ENCODE data around the gene SLC2A14. TPM values are rescaled to one million over a fixed set of nuclear protein-coding genes. Genes with fewer than 3 reads are reported as not detected.
"Not testable (repeated sequence)": the region's sequence is repeated elsewhere in the genome, so short reads cannot be mapped to it uniquely, and the experiment has no call there.

The SLC2A14 gene
- total and polyA plus RNA-seq, 5 experiments from 2014 or later = 0.67 TPM; not detected in 4

DNA sequence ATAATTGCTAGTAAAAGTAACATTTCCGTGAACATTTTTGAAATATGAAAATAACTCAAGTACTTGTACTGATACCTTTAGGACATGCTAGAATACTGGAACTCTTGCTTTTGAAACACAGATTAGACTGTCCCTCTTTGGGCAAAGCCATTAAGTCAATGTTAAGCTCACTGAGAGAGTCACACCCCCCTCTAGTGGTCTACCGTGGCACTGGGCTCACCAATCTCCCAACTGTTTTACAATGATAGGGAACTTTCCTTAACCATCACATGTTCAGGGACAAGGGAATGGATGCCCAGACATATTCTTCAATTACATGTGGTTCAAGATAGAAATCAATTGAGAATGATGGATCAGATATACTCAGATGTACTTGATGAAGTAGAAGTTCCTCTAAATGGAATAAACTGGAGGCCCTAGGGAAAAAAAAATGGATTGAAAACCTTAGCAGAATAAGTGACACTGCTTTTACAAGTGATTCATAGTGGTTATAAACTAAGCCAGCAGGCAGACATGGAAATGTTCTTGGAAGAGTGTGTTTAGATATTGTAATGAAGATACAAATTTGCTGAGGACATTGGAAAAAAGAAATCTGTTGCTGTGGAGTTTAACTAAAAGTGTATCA lies 65.7 kb downstream of the SLC2A14 start:
- peaks cover 0 to 4% (median 2%) of the 10 kb centered on the region in 5 donors for H3K27me3 Mint-ChIP-seq
- H3K36me3 Mint-ChIP-seq = no peaks in the 10 kb centered on the region
- H3K4me1 Mint-ChIP-seq = peaks cover 0 to 1% (median 0%) of the 10 kb centered on the region in 4 donors
- ATAC-seq (peak; percentile 64 to 72), DNase-seq (peak; percentile 29 to 66 (median 46))
- no peak overlapping the region for H3K27ac Mint-ChIP-seq
- no peaks in the 10 kb centered on the region for H3K9me3 Mint-ChIP-seq
- POLR2A ChIA-PET = no interaction called here
- H3K4me3 Mint-ChIP-seq = no peak overlapping the region

DNA sequence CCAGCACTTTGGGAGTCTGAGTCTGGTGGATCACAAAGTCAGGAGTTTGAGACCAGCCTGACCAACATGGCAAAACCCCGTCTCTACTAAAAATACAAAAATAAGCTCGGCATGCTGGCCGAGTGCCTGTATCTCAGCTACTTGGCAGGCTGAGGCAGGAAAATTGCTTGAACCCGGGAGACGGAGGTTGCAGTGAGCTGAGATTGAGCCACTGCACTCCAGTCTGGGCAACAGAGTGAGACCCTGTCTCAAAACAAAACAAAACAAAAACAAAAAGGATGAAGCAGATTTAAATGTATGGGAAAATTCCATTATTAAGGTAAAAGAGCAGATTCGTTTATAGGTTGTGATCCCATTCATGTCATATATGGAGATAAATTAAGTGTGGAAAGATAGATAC lies 66.4 kb downstream of the SLC2A14 start:
- H3K36me3 Mint-ChIP-seq, H3K27me3 Mint-ChIP-seq, H3K9me3 Mint-ChIP-seq, ATAC-seq, H3K4me3 Mint-ChIP-seq, H3K27ac Mint-ChIP-seq, POLR2A ChIA-PET, H3K4me1 Mint-ChIP-seq, DNase-seq: not testable (repeated sequence)

DNA sequence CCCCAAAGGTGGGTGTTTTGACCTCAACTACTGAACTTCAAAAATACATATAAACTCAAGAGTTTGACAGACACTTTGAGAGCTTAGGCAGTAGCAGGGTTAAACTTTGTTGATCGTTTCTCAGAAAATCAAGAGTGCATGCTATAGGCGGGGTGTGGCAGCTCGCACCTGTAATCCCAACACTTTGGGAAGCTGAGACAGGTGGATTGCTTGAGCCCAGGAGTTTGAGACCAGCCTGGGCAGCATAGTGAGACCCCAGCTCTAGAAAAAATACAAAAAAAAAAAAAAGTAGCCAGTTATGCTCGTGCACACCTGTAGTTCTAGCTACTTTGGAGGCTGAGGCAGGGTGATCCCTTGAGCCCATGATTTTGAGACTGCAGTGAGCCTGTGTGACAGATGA lies 71.3 kb downstream of the SLC2A14 start:
- POLR2A ChIA-PET = interaction anchor here (0.6 kb wide), 2 partner anchors 868 to 1029 kb away, joined by 3 to 9 read pairs; no protein-coding TSS in a partner anchor
- ATAC-seq (no peak), DNase-seq (no peak)
- H3K27ac Mint-ChIP-seq = no peak overlapping the region
- no peaks in the 10 kb centered on the region for H3K4me1 Mint-ChIP-seq
- H3K4me3 Mint-ChIP-seq = no peak overlapping the region
- H3K9me3 Mint-ChIP-seq = no peaks in the 10 kb centered on the region
- H3K36me3 Mint-ChIP-seq = no peaks in the 10 kb centered on the region
- no peaks in the 10 kb centered on the region for H3K27me3 Mint-ChIP-seq

DNA sequence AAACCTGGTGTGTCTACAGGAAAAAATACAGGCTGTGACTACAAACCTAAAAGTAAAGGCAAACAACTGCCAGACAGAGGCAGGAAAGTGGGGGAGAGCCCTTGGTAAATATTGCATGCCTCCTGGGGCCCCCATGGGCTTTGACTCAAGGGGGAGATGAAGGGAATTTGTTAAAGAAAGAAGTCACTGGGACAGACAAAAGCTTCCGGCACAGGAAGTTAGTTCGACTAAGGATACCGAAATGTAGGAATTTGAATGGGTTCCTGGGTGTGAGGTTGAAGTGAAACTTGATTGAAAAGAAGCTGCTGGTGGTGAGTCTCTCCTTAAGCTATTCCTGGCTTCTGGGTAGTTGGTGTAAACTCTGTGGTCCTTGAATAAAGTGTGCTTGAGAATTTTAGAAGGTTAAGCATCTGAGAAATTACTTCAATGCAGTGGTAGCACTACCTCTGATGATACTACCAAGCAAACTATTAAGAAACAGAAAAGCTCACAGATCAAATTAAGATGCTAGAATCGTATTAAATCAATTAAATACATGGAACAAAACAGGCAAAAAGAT lies 73.9 kb downstream of the SLC2A14 start:
- H3K27me3 Mint-ChIP-seq, DNase-seq, ATAC-seq, H3K4me1 Mint-ChIP-seq, POLR2A ChIA-PET, H3K36me3 Mint-ChIP-seq, H3K4me3 Mint-ChIP-seq, H3K9me3 Mint-ChIP-seq, H3K27ac Mint-ChIP-seq: not testable (repeated sequence)

DNA sequence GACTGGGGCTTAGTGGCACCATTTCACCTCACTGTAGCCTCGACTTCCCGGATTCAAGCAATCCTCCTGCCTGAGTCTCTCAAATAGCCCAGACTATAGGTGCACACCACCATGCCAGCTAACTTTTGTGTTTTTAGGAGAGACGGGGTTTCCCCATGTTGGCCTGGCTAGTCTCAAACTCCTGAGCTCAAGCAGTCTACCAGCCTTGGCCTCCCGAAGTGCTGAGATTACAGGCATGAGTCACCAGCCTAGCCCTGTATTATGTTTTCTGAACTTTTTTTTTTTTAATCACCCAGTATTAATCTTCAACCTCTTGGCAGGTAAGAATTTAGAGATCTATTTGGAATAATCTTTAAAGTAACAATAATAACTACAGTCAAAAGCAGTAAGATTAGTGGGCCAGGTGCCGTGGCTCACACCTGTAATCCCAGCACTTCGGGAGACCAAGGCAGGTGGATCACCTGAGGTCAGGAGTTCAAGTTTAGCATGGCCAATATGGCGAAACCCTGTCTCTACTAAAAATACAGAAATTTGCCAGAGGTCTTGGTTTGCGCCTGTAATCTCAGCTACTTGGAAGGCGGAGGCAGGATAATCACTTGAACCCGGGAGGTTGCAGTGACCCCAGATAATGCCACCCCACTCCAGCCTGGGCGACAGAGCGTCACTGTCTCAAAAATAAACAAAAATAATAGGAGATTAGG lies 74.9 kb downstream of the SLC2A14 start:
- Mint-ChIP-seq H3K4me1 (no peaks in the 10 kb centered on the region), H3K36me3 (no peaks in the 10 kb centered on the region), H3K9me3 (no peaks in the 10 kb centered on the region), H3K27ac (no peak overlapping the region), H3K4me3 (no peak overlapping the region), H3K27me3 (peaks cover 0 to 1% (median 0%) of the 10 kb centered on the region in 5 donors)
- ATAC-seq (no peak), DNase-seq (no peak)
- POLR2A ChIA-PET = no interaction called here

DNA sequence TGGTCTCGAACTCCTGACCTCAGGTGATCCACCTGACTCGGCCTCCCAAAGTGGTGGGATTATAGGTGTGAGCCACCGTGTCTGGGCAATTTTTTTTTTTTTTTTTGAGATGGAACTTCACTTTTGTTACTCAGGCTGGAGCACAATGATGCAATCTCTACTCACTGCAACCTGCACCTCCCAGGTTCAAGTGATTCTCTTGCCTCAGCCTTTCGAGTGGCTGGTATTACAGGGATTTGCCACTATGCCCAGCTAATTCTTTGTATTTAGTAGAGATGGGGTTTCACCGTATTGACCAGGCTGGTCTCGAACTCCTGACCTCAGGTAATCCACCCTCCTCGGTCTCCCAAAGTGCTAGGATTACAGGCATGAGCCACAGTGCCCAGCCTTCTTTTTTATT lies 75.4 kb downstream of the SLC2A14 start:
- DNase-seq, H3K27me3 Mint-ChIP-seq, POLR2A ChIA-PET, H3K4me3 Mint-ChIP-seq, H3K9me3 Mint-ChIP-seq, H3K4me1 Mint-ChIP-seq, ATAC-seq, H3K36me3 Mint-ChIP-seq, H3K27ac Mint-ChIP-seq: not testable (repeated sequence)

DNA sequence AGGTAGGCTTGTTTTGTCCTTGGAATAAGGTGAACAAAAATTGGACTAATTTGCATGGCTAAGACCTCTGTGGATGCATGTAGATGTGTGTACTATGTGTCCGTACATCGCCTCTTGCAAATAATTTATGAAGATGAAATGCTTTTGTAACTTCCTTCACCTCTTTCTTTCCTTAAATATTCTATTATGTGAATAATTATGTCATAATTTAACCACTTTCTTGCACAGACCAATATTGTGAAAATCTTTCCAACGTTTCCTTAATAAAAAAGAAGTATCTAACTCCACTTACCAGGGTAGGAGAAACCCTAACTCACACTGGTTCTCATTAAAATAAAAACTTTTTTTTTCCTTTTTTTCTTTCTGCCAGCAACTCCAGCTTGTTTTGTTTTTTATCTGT lies 79.5 kb downstream of the SLC2A14 start:
- Mint-ChIP-seq H3K27ac (no peak overlapping the region), H3K4me3 (no peak overlapping the region), H3K4me1 (peaks cover 0 to 1% (median 0%) of the 10 kb centered on the region in 4 donors), H3K9me3 (no peaks in the 10 kb centered on the region), H3K27me3 (peaks cover 0 to 9% (median 2%) of the 10 kb centered on the region in 5 donors), H3K36me3 (no peaks in the 10 kb centered on the region)
- DNase-seq = no peak
- no peak for ATAC-seq
- POLR2A ChIA-PET = no interaction called here

DNA sequence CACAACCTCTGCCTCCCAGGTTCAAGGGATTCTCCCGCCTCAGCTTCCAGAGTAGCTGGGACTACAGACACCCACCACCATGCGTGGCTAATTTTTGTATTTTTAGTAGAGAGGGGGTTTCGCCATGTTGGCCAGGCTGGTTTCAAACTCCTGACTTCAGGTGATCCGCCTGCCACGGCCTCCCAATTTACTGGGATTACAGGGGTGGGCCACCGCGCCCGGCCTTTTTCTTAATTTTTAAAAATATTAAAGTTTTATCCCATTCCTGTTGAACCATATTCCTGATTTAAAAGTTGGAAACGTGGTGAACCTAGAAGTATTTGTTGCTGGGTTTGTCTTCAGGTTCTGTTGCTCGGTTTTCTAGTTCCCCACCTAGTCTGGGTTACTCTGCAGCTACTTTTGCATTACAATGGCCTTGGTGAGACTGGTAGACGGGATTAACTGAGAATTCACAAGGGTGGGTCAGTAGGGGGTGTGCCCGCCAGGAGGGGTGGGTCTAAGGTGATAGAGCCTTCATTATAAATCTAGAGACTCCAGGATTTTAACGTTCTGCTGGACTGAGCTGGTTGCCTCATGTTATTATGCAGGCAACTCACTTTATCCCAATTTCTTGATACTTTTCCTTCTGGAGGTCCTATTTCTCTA lies 83.7 kb downstream of the SLC2A14 start, which contains the start of gene NANOG:
Gene NANOG (plus strand): TSS at position 519 of the 645 bp plus-strand sequence. CDS start 213 bp downstream, outside the sequence.
- POLR2A ChIA-PET, H3K27ac Mint-ChIP-seq, ATAC-seq: not testable (repeated sequence)

DNA sequence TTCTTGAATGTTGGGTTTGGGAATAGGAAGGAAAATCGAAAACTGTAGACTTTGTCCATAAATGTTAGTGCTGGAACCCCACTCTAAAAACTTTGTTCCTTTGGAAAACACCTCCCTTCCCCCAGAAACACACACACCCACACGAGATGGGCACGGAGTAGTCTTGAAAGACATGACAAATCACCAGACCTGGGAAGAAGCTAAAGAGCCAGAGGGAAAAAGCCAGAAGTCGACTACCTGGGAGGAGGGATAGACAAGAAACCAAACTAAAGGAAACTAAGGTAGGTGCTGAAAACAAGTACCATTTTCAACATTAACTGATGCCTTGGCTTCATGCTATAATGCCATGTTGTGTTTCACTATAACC lies 84.4 kb downstream of the SLC2A14 start:
- ATAC-seq (no peak), DNase-seq (no peak)
- no peak overlapping the region for H3K27ac Mint-ChIP-seq
- POLR2A ChIA-PET = no interaction called here
- H3K27me3 Mint-ChIP-seq = peaks cover 0 to 18% (median 8%) of the 10 kb centered on the region in 5 donors
- peaks cover 0 to 6% (median 0%) of the 10 kb centered on the region in 4 donors for H3K4me1 Mint-ChIP-seq
- no peaks in the 10 kb centered on the region for H3K36me3 Mint-ChIP-seq
- H3K4me3 Mint-ChIP-seq = no peak overlapping the region
- no peaks in the 10 kb centered on the region for H3K9me3 Mint-ChIP-seq

More for the DNA sequence above, 83.7 kb downstream of the SLC2A14 start, which contains the start of gene NANOG:
- H3K4me1 Mint-ChIP-seq, H3K36me3 Mint-ChIP-seq, H3K4me3 Mint-ChIP-seq, DNase-seq, H3K9me3 Mint-ChIP-seq: not testable (repeated sequence)
- H3K27me3 Mint-ChIP-seq = peaks cover 0 to 18% (median 9%) of the 10 kb centered on the region in 5 donors

DNA sequence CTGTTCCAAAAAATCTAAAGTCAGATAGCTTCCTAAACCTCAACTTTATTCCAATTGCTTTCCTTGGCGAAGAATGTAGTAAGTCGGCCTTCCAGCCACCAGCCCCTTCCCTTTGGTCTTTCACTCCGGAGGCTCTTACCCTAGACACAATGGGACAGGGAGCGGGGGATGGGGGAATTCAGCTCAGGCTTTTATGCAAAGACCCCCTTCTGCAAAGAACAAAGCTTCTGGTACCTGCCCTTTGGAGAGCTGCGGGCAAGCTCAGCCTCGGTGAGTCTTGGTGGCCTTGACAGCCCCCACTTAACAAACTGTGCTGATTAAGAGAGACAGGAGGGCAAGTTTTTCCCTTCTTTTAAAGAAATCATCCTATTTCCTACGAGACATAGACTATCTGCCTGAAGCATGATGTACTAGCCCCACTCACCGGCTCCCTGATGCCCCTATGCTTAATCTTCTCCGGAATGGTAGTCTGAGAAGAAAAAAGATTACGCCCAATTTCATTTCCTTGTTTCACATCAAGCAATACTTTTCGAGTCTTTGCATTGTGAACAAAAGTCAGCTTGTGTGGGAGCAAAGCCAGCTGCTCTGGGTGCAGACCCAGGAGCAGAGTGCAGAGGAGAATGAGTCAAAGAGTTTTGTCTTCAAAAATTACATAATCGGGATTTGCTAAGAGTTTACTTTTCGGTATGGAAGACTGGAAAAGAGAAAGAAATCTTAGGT lies 85.0 kb downstream of the SLC2A14 start:
- POLR2A ChIA-PET = no interaction called here
- H3K9me3 Mint-ChIP-seq = no peaks in the 10 kb centered on the region
- peaks cover 0 to 18% (median 8%) of the 10 kb centered on the region in 5 donors for H3K27me3 Mint-ChIP-seq
- H3K4me3 Mint-ChIP-seq = no peak overlapping the region
- H3K4me1 Mint-ChIP-seq = peaks cover 0 to 6% (median 0%) of the 10 kb centered on the region in 4 donors
- no peak overlapping the region for H3K27ac Mint-ChIP-seq
- no peaks in the 10 kb centered on the region for H3K36me3 Mint-ChIP-seq
- ATAC-seq (no peak), DNase-seq (no peak)

DNA sequence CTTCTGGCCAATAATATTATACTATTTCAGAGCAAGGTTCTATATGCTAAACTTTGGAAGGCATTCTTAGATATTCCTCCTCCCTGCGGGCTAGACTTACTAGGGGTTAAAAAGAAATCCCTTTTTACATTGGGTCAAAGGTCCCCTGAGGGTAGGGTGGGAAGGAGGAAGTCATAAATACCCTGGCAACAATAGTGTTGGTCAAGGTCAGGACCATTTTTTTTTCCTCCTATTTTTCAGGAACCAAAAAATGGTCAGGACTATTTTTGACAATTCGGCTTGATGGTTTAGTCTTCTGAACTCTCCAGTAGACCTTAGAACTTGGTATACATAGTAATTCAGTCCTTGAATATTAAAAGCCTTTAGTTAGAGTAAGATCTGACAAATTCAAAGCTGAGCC lies 88.0 kb downstream of the SLC2A14 start:
- H3K4me1 Mint-ChIP-seq = peaks cover 0 to 6% (median 0%) of the 10 kb centered on the region in 4 donors
- DNase-seq (no peak), ATAC-seq (no peak)
- no peaks in the 10 kb centered on the region for H3K36me3 Mint-ChIP-seq
- peaks cover 0 to 17% (median 5%) of the 10 kb centered on the region in 5 donors for H3K27me3 Mint-ChIP-seq
- no peaks in the 10 kb centered on the region for H3K9me3 Mint-ChIP-seq
- H3K27ac Mint-ChIP-seq = no peak overlapping the region
- no peak overlapping the region for H3K4me3 Mint-ChIP-seq
- POLR2A ChIA-PET = no interaction called here

DNA sequence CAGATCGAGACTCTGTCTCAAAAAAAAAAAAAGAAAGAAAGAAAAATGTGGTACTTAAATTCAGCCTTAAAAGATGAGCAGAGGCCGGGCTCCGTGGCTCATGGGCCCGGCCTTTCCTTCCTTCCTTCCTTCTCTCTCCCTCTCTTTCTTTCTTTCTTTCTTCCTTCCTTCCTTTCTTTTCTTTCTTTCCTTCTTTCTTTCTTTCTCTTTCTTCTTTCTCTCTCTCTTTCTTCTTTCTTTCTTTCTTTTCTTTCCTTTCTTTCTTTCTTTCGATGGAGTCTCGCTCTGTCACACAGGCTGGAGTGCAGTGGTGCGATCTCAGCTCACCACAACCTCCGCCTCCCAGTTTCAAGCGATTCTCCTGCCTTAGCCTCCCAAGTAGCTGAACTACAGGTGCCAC lies 89.3 kb downstream of the SLC2A14 start:
- Mint-ChIP-seq H3K27ac (peak overlapping the region in 1 of 10 donors; percentile 73), H3K27me3 (peaks cover 0 to 17% (median 5%) of the 10 kb centered on the region in 5 donors)
- H3K9me3 Mint-ChIP-seq, POLR2A ChIA-PET, H3K4me3 Mint-ChIP-seq, H3K4me1 Mint-ChIP-seq, H3K36me3 Mint-ChIP-seq, ATAC-seq, DNase-seq: not testable (repeated sequence)
